ENCODE data around the gene TMC4. TPM values are rescaled to one million over a fixed set of nuclear protein-coding genes. Genes with fewer than 3 reads are reported as not detected.

The TMC4 gene
- total RNA-seq, 1 experiment from 2014 or later, result 175 TPM

- Histone ChIP-seq H2AFZ (peak overlapping the region; percentile 78), H3K9me2 (ENCODE audit: insufficient read depth) (no peaks in the 10 kb centered on the region), H3K27me3 (ENCODE audit: insufficient read depth, low read depth) (no peaks in the 10 kb centered on the region), H4K20me1 (ENCODE audit: insufficient read depth) (peaks cover 7% of the 10 kb centered on the region; the same call in 1 of the 2 replicates), H3K9me3 (ENCODE audit: insufficient read depth, low read depth) (no peaks in the 10 kb centered on the region), H3F3A (ENCODE audit: insufficient read depth, low read depth) (peaks cover 5% of the 10 kb centered on the region; the same call in 1 of the 2 replicates), H3K4me2 (peak overlapping the region; percentile 85), H3K4me3 (peak overlapping the region; percentile 66), H3K79me2 (ENCODE audit: low read depth) (peaks cover 47% of the 10 kb centered on the region), H3K4me1 (replicated peaks; ENCODE audit: insufficient read depth) (peaks cover 24% of the 10 kb centered on the region), H3K27ac (peak overlapping the region; percentile 93), H3K36me3 (ENCODE audit: low read depth) (peaks cover 15% of the 10 kb centered on the region)
- intact Hi-C loops (cut with micrococcal nuclease; ENCODE audit: unreplicated experiment), result no loop called here
- ChIA-PET CTCF (interaction anchor here (1.0 kb wide), 1 partner anchor 21 kb away, joined by 4 read pairs; no protein-coding TSS in a partner anchor), POLR2A (ENCODE audit: unreplicated experiment) (interaction anchor here (0.6 to 0.7 kb wide), 2 partner anchors 315 to 417 kb away, joined by 3 to 9 read pairs; no protein-coding TSS in a partner anchor)
- peak in 1 of 2 experiments; percentile 21 for DNase-seq
- BruUV-seq (replicated peaks), result no TSS peak
- TF ChIP-seq EZH2 (IDR thresholded peaks at IDR 0.05; ENCODE audit: low read depth) (no peak), CTCF (conservative IDR thresholded peaks at IDR 0.05) (no peak)
Observed at GRCh38 chr19:54191811-54192453, 19.0 kb upstream of the TMC4 start.

GRCh38 chr19:54191011-54191810, 18.3 kb upstream of the TMC4 start, which contains the start of gene TSEN34:
TSS of gene TSEN34 (plus strand) at chr19:54191308. CDS start at chr19:54191365, 57 bp downstream.
- Histone ChIP-seq H3K9me2 (ENCODE audit: insufficient read depth) (no peaks in the 10 kb centered on the region), H2AFZ (peak within 1 kb of the TSS; percentile 78), H3K79me2 (ENCODE audit: low read depth) (peaks cover 54% of the 10 kb centered on the region), H3F3A (ENCODE audit: insufficient read depth, low read depth) (no peaks in the 10 kb centered on the region; the same call in 1 of the 2 replicates), H3K27me3 (ENCODE audit: insufficient read depth, low read depth) (no peaks in the 10 kb centered on the region), H3K9me3 (ENCODE audit: insufficient read depth, low read depth) (no peaks in the 10 kb centered on the region), H3K4me1 (replicated peaks; ENCODE audit: insufficient read depth) (peaks cover 24% of the 10 kb centered on the region), H3K36me3 (ENCODE audit: low read depth) (peaks cover 16% of the 10 kb centered on the region), H3K27ac (peak within 1 kb of the TSS; percentile 93), H3K4me3 (peak within 1 kb of the TSS; percentile 66), H4K20me1 (ENCODE audit: insufficient read depth) (peaks cover 7% of the 10 kb centered on the region), H3K4me2 (peak within 1 kb of the TSS; percentile 85)
- peak; percentile 34 to 93 for DNase-seq
- intact Hi-C loops (cut with micrococcal nuclease; ENCODE audit: unreplicated experiment), result no loop called here
- ChIA-PET CTCF (interaction anchor here (0.6 to 1.0 kb wide), 4 partner anchors 18 to 75 kb away, joined by 3 to 5 read pairs (median 4); no protein-coding TSS in a partner anchor), POLR2A (ENCODE audit: unreplicated experiment) (interaction anchor here (0.6 to 2.8 kb wide), 4 partner anchors 13 to 416 kb away, joined by 3 to 36 read pairs (median 8); partner anchors contain the start of gene CNOT3)
- TSS peak; percentile 25 for BruUV-seq (replicated peaks)
- TF ChIP-seq CTCF (conservative IDR thresholded peaks at IDR 0.05) (no peak), EZH2 (IDR thresholded peaks at IDR 0.05; ENCODE audit: low read depth) (no peak)

- Histone ChIP-seq H3F3A (ENCODE audit: insufficient read depth, low read depth) (no peaks in the 10 kb centered on the region; the same call in 1 of the 2 replicates), H4K20me1 (ENCODE audit: insufficient read depth) (peaks cover 7% of the 10 kb centered on the region), H3K9me3 (ENCODE audit: insufficient read depth, low read depth) (no peaks in the 10 kb centered on the region), H3K79me2 (ENCODE audit: low read depth) (peaks cover 60% of the 10 kb centered on the region), H3K27me3 (ENCODE audit: insufficient read depth, low read depth) (no peaks in the 10 kb centered on the region), H3K27ac (peak overlapping the region; percentile 93), H3K36me3 (ENCODE audit: low read depth) (peaks cover 22% of the 10 kb centered on the region), H3K4me3 (peak overlapping the region; percentile 66), H3K9me2 (ENCODE audit: insufficient read depth) (no peaks in the 10 kb centered on the region), H3K4me1 (replicated peaks; ENCODE audit: insufficient read depth) (peaks cover 24% of the 10 kb centered on the region), H3K4me2 (peak overlapping the region; percentile 85), H2AFZ (peak overlapping the region; percentile 78)
- BruUV-seq (replicated peaks), result no TSS peak
- DNase-seq, result peak; percentile 98 to 100
- ChIA-PET CTCF (interaction anchor here (0.6 to 1.0 kb wide), 3 partner anchors 17 to 75 kb away, joined by 3 to 5 read pairs (median 3); no protein-coding TSS in a partner anchor), POLR2A (ENCODE audit: unreplicated experiment) (interaction anchor here (0.6 to 2.8 kb wide), 5 partner anchors 14 to 323 kb away, joined by 3 to 36 read pairs (median 11); partner anchors contain the start of genes CNOT3 and MYADM)
- TF ChIP-seq EZH2 (IDR thresholded peaks at IDR 0.05; ENCODE audit: low read depth) (no peak), CTCF (conservative IDR thresholded peaks at IDR 0.05) (no peak)
- intact Hi-C loops (cut with micrococcal nuclease; ENCODE audit: unreplicated experiment), result loop anchor here (1.0 kb wide), 4 partner anchors 10 to 53 kb away; partner anchors contain the start of genes CNOT3, LENG1, RPS9 and TMC4
Observed at GRCh38 chr19:54190503-54191010, 17.6 kb upstream of the TMC4 start.

Measured in PC-9 (cell line).